Measurements from ENCODE around the gene GP1BB.
"Not testable (repeated sequence)": the region's sequence is repeated elsewhere in the genome, so short reads cannot be mapped to it uniquely, and the experiment has no call there.

Gene GP1BB

GRCh38 chr22:19723232-19723982, at the start of gene GP1BB:
GP1BB (plus strand) TSS chr22:19723539; CDS start chr22:19723570, 31 bp downstream.
- DNase-seq (ENCODE audit: low spot score) = no peak

- no peak for DNase-seq (ENCODE audit: low spot score)
Measured at GRCh38 chr22:19673660-19674059, 49.7 kb upstream of the GP1BB start.

- no peak for DNase-seq (ENCODE audit: low spot score)
Measured at GRCh38 chr22:19674129-19674928, 49.0 kb upstream of the GP1BB start.

- no peak for DNase-seq (ENCODE audit: low spot score)
Measured at GRCh38 chr22:19674929-19675253, 48.4 kb upstream of the GP1BB start.

- no peak for DNase-seq (ENCODE audit: low spot score)
Measured at GRCh38 chr22:19675428-19675827, 47.9 kb upstream of the GP1BB start.

- DNase-seq (ENCODE audit: low spot score) = not testable (repeated sequence)
Measured at GRCh38 chr22:19676437-19676836, 46.9 kb upstream of the GP1BB start.

- no peak for DNase-seq (ENCODE audit: low spot score)
Measured at GRCh38 chr22:19678949-19679521, 44.3 kb upstream of the GP1BB start.

- peak; percentile 15 for DNase-seq (ENCODE audit: low spot score)
Measured at GRCh38 chr22:19679522-19680101, 43.7 kb upstream of the GP1BB start.

GRCh38 chr22:19680287-19680881, 43.0 kb upstream of the GP1BB start:
- DNase-seq (ENCODE audit: low spot score) = no peak

- DNase-seq (ENCODE audit: low spot score) = no peak
Measured at GRCh38 chr22:19680911-19681862, 42.2 kb upstream of the GP1BB start.

- no peak for DNase-seq (ENCODE audit: low spot score)
Measured at GRCh38 chr22:19681863-19682245, 41.5 kb upstream of the GP1BB start.

GRCh38 chr22:19686946-19687345, 36.4 kb upstream of the GP1BB start:
- DNase-seq (ENCODE audit: low spot score) = no peak

GRCh38 chr22:19687561-19688300, 35.6 kb upstream of the GP1BB start:
- DNase-seq (ENCODE audit: low spot score) = no peak

- no peak for DNase-seq (ENCODE audit: low spot score)
Measured at GRCh38 chr22:19688301-19689290, 34.7 kb upstream of the GP1BB start.

- no peak for DNase-seq (ENCODE audit: low spot score)
Measured at GRCh38 chr22:19689408-19689807, 33.9 kb upstream of the GP1BB start.

GRCh38 chr22:19691007-19691720, 32.2 kb upstream of the GP1BB start:
- DNase-seq (ENCODE audit: low spot score) = no peak

GRCh38 chr22:19691721-19692341, 31.5 kb upstream of the GP1BB start:
- no peak for DNase-seq (ENCODE audit: low spot score)

- DNase-seq (ENCODE audit: low spot score) = no peak
Measured at GRCh38 chr22:19693581-19693980, 29.8 kb upstream of the GP1BB start.
